Right lobe of liver (tissue), 4 donors: ENCODE data around the gene TYW5.

Source experiments
- CTCF ChIP-seq, 4 donors: fragments of 200-600 bp in 3 of 4; fragments of 450-650 bp in 1 of 4; IDR thresholded peaks; one replicate each; pipeline versions ENCODE4 v1.5.1 to v1.8.0; 2016 to 2022; ENCODE audit warnings: antibody characterized with exemption in 4 of 4, mild to moderate bottlenecking in 2 of 4
- POLR2A ChIP-seq: fragments of 450-650 bp; IDR thresholded peaks from one replicate; pipeline ENCODE4 v1.6.1; 2017; ENCODE audit warnings: antibody characterized with exemption, mild to moderate bottlenecking
- donor health status: DM: no; HTN: no; CAD: no.
- donor health status: DM: no; HTN: no; CAD: no.
- donor health status: DM: no; HTN: yes; CAD: no.

DNA sequence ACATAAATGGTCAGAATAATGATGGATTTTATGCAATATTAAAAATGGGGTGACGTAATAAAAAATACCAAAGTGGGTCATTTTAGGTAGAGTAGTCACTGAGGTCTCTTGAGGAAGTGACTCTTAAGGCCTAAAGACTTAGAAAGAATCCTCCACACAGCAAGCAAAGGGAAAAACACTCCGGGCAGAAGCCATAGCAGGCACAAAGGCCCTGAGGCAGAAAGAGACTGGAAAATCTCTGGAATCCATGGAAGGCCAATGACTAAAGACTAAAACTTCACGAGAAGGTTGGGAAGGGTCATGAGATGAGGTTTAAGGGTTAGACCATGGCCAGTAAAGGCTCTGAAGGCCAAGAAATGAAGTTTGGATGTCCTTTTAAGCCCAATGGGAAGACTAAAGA lies 37.0 kb upstream of the TYW5 start:
- TF ChIP-seq CTCF (IDR thresholded peaks at IDR 0.05) (no peak), POLR2A (no peak)
